GM11168 (cell line): ENCODE results near the gene RAD51AP1.
"Not testable (repeated sequence)": the region's sequence is repeated elsewhere in the genome, so short reads cannot be mapped to it uniquely, and the experiment has no call there.

Experiments used
- in situ Hi-C: fragments of 300-500 bp; cut with MboI; formaldehyde crosslinking; loops from one replicate; pipeline ENCODE4 v1.12.0; 2022; ENCODE audit warnings: low sequenced_read_pairs; ENCODE audit not compliant: unreplicated experiment

RAD51AP1 gene, protein sequence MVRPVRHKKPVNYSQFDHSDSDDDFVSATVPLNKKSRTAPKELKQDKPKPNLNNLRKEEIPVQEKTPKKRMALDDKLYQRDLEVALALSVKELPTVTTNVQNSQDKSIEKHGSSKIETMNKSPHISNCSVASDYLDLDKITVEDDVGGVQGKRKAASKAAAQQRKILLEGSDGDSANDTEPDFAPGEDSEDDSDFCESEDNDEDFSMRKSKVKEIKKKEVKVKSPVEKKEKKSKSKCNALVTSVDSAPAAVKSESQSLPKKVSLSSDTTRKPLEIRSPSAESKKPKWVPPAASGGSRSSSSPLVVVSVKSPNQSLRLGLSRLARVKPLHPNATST

DNA sequence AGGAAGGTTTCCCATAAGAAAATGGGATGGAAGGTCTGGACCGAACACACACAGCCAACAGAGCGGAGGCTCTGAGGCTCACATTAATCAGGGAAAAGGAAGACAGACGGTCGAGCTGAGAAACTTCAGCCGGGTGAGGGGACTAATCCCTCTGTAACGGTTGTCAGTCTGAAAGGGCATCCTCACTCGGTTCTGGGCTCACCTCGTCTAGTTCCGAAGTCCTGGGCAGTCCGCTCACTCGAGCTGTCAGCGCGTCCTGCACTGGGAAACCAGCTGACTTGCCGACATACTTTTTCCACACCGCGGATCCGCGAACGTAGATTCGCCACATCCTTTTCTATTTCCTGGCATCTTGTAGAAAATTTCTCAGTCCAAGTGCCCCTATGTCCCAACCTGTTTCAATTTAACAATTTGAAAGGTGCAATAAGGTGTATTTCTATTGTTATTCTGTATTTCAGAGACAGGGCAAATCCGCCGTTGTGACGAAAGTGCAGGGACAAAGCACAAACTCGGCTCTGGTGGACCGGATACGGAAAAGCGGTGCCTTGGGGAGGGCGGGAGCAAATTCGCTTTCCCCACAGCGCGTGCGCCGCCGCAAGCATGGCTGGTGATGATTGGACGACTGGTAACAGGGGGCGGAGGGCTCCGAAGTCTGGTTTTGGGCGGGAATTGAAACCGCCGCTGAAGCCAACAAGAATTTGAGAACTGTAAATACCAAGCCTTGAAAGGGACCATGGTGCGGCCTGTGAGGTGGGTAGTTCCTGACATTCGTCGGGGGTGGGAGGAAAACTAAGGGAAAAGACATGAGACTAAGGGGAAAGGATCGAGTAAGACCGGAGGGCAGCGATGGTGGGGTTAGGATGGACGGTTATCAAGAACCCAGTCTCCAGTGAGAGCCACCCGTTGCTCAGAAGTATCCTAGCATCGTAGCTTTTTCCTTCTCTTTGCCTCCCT, at the start of gene RAD51AP1:
Gene RAD51AP1, plus strand, starts transcription at position 684 of the 954 bp plus-strand sequence. Its CDS starts 50 bp downstream, at position 734.
- in situ Hi-C loops = no loop called here

DNA sequence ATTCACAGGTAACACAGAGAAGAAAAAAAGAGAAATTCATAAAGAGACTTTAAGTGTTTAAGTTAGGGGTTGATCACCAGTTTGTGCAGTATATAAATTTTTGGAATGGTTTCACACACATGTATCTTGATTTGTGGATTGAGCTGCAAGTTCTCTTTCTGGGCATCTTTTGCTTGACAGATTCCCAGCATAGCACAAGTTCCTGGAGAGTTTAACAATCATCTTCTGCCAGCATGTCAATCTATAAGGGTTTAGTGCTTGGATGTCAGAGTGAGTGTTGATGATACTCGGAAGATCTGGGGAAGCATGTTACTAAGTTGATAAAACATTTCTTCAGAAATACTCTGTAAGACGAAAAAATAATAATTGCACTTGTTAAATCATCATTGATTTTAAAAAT, 49.1 kb upstream of the RAD51AP1 start:
- in situ Hi-C loops = no loop called here

DNA sequence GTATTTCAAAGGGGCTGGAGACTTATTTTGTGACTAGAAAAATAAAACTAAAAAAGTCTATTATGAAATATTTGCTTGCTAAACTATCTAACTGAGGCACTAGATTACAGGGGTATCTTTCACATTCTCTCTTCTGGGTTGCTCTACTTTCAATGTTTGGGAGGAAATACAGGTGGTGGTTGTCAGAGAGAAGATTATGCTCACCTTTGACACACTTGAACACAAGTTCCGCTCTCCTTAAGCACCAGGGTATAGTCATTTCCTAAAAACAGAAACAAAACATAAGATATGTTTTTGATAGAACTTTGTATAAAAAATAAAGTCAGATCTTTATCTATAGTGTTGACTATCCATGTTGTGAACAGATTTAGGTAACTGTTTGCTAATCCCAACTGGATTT, 47.7 kb upstream of the RAD51AP1 start:
- in situ Hi-C loops = no loop called here

DNA sequence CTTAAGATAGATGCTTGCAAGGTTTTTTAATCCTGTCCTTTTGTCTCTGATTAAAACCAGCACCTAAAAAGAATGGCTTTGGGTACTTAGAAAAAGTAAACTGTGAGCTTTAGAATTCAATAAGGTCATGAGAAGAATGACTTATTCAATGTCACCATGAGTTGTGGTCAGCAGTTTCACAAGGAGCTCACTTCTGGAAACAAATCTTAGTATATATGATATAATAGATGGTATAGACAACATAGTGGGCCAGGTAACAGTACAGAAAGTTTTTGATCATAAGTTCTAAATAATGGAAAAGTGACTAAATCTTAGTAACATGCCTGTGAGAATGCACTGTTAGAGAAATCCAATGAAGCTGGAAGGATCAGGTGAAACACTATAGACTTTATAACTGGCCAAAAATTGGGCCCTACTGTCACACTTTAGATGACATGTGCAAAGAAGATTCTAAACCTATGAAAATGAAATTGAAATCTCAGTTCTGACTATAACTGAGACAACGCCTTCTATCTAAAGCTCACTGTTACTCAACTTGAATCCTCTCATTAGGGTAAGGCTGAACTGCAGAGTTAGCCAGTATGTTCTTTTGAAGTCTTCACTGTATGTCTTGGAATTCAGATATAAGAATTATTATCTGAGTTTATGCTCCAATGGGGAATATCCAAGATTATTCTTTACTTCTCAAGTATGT, 42.4 kb upstream of the RAD51AP1 start:
- in situ Hi-C loops = no loop called here

DNA sequence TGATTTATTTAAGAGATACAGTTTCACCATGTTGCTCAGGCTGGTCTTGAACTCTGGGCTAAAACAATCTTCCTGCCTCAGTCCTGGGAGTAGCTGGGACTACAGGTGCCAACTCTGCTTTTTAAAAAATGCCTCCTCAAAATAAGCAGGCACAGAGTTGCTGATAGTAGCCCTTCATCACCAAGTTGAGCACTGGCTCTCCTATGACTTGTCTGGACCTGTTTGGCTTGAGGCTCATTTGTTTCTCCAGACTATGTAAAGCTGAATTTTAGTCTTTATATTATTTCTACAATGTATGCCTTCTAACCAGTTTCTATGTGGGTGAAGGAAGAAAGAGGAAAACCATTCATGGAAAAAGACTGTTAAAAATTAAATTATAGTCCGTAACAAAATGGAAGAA, 39.5 kb upstream of the RAD51AP1 start:
- in situ Hi-C loops = no loop called here

DNA sequence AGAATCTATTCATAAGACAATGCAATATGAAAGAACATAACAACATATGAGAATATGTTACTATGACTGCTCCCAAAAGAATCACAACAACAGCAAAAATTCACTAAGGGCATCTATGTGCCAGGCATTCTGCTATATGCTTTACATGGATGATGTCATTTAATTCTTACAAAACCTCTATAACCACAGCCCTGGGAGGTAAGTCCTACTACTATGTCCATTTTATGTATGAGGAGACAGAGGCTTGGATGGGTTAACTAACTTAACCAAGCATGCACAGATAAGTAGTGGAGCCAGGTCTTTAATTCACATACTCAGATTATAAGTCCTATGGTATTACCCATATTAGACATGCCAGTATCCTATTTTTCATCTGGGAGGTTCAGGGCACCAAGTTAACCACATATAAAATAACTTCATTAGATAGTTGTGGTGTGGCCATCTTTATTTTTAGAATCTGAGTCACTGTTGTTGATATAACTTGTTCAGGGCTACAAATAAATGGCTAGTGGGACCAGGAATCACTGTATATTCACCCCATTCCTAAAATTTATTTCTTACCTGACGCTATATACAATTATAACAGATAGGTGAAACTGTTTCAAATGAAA, 33.2 kb upstream of the RAD51AP1 start:
- in situ Hi-C loops = no loop called here

DNA sequence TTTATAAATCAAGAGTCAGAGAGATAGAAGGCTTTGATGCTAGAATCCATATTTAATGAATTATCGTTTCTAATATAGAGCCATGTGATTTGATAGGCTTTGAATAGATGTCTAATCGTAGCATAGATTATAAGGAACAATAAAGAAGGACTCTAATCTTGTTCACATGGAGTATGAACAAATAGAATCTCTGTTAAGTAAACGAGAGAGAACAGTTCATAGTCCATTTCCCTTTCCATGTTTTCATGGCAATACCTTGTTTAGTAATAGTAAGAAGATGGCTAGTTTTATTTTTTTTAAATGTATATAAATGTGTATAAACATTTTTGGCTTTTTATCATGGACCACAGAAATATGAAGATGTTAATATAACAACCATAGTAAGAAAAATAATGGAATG, 32.3 kb upstream of the RAD51AP1 start:
- in situ Hi-C loops = no loop called here

DNA sequence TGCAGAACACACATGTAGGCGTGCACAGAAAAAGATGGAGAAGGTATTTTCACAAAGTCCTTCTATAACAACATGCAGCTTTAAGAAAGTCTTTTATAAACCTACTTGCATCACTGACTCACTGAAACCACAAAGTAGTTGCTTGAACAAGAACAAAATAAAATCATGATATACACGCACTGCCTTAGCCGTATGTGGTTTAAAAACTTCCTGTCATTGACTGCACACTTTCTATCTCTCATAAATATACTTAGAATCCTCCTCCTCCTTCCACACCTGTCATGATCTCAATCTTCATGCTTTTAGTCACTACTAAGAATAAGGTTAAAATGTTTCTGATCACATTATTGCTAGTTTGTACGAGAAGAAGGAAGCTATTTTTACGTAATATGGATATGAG, 31.8 kb upstream of the RAD51AP1 start:
- in situ Hi-C loops = no loop called here

DNA sequence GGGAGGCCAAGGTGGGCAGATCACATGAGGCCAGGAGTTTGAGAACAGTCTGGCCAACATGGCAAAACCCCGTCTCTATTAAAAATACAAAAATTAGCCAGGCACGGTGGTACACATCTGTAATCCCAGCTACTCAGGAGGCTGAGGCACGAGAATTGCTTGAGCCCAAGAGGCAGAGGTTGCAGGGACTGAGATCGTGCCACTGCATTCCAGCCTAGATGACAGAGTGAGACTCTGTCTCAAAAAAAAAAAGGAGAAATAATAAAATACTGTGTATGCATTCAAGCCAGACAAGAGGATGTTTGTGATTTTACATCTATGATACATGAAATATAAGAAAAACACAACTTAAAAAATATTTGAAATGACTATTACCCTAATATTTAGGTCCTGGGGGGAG, 30.2 kb upstream of the RAD51AP1 start:
- in situ Hi-C loops = not testable (repeated sequence)

DNA sequence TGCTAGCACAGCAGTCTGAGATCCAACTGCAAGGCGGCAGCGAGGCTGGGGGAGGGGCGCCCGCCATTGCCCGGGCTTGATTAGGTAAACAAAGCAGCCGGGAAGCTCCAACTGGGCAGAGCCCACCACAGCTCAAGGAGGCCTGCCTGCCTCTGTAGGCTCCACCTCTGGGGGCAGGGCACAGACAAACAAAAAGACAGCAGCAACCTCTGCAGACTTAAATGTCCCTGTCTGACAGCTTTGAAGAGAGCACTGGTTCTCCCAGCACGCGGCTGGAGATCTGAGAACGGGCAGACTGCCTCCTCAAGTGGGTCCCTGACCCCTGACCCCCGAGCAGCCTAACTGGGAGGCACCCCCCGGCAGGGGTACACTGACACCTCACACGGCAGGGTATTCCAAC, 29.4 kb upstream of the RAD51AP1 start:
- in situ Hi-C loops = not testable (repeated sequence)

DNA sequence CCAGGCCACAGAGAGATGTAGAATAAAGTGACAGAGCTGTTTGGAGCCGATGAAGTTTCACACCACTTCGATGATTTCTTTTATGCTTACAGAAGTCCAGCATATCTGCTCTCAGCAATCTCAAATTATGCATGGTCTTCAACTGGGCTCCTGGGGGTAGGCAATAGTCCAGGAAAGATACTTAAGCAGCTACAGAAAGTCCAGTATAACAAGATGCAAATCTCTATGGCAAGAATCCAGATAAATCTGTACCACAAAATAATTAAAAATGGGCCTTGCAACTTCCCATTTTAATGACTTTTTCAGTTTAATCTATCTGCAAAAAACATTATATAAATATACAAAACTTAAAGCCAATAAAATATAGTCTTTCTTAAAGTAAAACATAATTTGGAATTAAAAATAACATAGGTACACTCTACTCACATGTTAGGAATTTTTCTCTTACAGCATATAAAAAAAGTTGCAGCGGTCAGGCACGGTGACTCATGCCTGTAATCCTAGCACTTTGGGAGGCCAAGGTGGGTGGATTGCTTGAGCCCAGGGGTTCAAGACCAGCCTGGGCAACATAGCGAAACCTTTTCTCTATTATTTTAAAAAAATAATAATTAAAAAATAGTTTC, 20.5 kb upstream of the RAD51AP1 start:
- in situ Hi-C loops = no loop called here

DNA sequence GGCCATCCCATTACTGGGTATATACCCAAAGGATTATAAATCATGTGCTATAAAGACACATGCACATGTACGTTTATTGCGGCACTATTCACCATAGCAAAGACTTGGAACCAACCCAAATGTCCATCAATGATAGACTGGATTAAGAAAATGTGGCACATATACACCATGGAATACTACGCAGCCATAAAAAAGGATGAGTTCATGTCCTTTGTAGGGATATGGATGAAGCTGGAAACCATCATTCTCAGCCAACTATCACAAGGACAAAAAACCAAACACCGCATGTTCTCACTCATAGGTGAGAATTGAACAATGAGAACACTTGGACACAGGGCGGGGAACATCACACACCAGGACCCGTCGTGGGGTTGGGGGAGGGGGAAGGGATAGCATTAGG, 15.2 kb upstream of the RAD51AP1 start:
- in situ Hi-C loops = not testable (repeated sequence)

DNA sequence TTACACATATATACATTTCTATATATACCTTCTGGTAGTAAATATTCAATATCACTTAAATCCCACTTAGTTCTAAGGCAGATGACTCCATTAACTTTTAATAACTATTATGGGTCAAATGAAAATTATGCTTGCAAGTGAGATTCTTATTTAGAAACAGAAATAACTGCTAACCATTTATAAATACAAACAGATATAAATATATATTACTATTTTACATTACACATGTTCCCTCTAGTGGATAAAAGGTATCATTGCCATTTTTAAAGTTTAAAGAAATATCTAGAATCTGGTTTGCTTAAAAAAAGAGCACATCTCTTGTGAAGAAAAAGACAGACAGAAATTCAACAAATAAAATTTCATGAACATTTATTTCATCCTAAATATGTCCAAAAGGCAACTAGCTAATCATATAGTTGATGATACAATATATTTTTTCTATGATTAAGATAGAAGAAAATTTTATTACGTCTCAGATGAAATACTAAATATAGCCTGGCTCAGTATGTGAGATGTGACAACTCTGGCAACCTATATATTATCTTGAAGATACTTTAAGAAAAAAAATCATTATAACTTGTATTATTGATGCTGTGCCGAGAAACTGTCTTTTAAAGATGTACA, 11.7 kb upstream of the RAD51AP1 start:
- in situ Hi-C loops = loop anchor here (5.0 kb wide), 1 partner anchor 100 kb away; no protein-coding TSS in a partner anchor

DNA sequence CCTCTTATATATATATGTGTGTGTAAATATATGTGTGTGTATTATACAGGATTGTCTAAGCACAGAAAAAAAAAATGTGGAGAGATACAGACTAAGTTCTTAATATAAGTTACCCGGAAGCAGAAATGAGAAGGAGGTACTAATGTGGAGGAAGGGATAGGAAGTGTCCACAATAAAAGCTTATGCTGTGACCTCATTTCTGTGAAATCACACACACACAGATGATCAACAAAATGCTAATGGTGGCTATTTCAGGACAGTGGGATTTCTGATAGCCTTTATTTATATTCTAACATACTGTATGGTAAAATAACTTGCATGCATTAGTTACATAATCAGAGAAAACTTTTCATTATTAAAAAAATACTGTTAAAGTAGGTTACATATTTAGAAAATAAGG, 8.5 kb upstream of the RAD51AP1 start:
- in situ Hi-C loops = no loop called here

DNA sequence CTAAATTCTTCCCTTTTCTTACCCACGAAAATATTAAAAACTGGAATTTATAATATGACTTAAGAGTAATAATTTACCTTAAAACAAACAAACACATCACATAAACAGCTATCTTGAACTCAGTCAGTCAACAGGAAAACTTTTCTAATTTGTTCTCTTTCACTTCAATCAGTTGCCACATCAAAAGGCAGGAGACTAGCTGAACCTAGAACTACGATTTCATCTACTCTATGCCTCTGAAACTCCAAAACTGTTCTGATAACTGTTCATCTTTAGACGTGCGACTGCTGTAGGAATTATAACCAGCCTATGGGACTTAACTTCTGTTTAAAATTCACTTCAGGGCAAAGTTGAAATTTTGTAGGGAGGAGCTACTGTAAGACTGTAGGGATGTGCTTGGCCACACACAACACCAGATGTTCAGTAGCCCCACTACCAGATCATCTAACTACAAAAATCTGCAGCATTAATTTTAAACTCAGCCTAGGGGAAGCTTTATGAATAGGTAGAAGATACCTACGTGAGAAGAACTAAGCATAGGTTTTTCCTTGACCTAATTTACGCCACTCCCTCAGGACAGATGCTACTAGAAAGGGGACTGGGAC, 7.6 kb upstream of the RAD51AP1 start:
- in situ Hi-C loops = no loop called here

DNA sequence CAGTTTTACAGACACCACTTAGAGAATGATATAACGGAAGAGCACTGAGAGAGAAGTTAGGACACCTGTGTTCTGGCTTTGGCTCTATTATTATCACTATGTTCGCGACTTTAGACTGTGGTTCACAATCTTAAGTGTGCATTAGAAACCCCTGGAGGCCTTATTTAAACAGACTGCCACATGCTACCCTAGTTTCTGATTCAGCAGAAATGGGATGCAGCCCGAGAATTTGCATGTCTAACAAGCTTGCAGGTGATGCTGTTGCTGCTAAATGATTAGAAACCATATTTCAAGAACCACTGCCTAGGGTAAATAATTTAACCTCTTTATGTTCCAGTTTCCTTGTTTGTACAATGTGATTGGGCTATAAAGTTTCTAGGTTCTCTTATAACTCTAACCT, 3.6 kb upstream of the RAD51AP1 start:
- in situ Hi-C loops = no loop called here

DNA sequence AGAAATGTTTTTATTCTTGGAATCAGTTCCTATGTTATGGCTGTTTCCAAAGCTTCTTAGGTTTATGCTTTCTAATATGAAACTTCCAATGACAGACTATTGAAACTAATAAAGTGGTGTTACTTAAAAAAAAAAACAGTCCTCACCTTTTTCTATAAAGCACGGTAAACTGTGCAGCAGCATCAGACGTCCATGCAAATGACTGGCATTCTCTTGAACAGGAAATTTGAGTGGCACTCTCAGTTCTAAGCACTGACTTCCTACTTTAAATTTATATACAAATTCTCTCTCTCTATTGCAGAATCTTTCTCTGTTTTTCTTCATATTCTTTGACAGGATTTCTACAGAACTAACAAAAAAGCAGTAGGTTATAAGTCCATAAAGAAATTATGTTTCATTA, 2.8 kb upstream of the RAD51AP1 start:
- in situ Hi-C loops = no loop called here

DNA sequence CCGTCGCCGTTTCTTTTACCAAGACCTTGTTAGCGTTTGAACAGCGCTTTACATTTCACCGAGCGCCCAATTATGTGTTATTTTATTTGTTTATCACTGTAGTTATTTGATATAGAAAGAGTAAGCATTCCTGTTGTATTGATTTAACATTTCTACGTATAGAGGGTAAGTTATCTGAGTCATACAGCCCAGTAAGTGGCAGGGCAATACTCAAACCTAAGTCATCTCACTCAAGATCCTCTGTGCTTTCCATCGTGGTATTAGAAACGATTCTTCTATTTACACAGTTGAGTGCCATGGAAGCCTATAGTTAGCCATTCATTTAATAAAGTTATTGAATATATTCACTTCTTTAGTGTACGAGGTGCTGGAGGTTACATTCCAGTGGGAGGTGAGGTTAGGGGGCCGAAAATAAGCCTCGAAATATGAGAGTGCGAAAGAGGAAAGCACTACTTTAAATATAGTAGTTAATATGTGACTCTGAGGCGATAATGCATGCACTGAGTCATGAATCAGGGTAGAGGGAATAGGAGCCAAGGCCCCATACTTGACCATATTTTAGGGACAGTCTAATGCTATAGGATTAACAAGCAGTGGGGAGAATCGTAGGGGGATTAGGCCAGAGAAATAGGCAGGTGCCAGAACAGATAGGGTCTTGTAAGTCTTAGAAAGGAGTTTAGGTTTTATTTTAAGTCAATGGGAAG, 629 bp downstream of the RAD51AP1 start:
- in situ Hi-C loops = no loop called here
